Mesenchymal stem cell (in vitro differentiated cells and primary cell): Measurements from ENCODE around the gene CILP2.

Experiments used
- DNase-seq: peaks from one replicate; pipeline ENCODE4 v3.0.0-alpha.2; 2013
- H2AFZ ChIP-seq: one replicate; pipeline ENCODE4 v1.6.1; 2013; ENCODE audit warnings: low read depth, mild to moderate bottlenecking, control low read depth, inconsistent platforms, low read length, moderate library complexity
- H2AK5ac ChIP-seq: 2 replicates; pipeline ENCODE4 v1.6.1; 2013; ENCODE audit warnings: low read length, moderate library complexity, mild to moderate bottlenecking, inconsistent platforms; ENCODE audit not compliant: severe bottlenecking
- H2BK120ac ChIP-seq: one replicate; pipeline ENCODE4 v1.6.1; 2013; ENCODE audit warnings: low read depth, mild to moderate bottlenecking, inconsistent platforms, low read length, moderate library complexity
- H2BK12ac ChIP-seq, 2 experiments: one replicate each; pipeline ENCODE4 v1.6.1; 2013; ENCODE audit warnings: inconsistent platforms in 2 of 2, low read length in 2 of 2, mild to moderate bottlenecking in 2 of 2, moderate library complexity in 2 of 2, control low read depth in 1 of 2
- H2BK15ac ChIP-seq: one replicate; pipeline ENCODE4 v1.6.1; 2013; ENCODE audit warnings: mild to moderate bottlenecking, low read depth, inconsistent platforms; ENCODE audit not compliant: poor library complexity, severe bottlenecking
- H2BK5ac ChIP-seq: 2 replicates; pipeline ENCODE4 v1.6.1; 2013; ENCODE audit warnings: low read depth, mild to moderate bottlenecking, low read length, control low read depth, inconsistent platforms; ENCODE audit not compliant: poor library complexity, severe bottlenecking
- H3K14ac ChIP-seq, 2 experiments: one replicate each; pipeline ENCODE4 v1.6.1; 2013; ENCODE audit warnings: inconsistent platforms in 2 of 2, low read length in 2 of 2, control low read depth in 1 of 2, mild to moderate bottlenecking in 1 of 2, moderate library complexity in 1 of 2
- H3K18ac ChIP-seq, 2 experiments: one replicate each; pipeline ENCODE4 v1.6.1; 2013; ENCODE audit warnings: inconsistent platforms in 2 of 2, low read length in 2 of 2, control low read depth in 1 of 2, low read depth in 1 of 2, mild to moderate bottlenecking in 1 of 2
- H3K23ac ChIP-seq, 2 experiments: one replicate each; pipeline ENCODE4 v1.6.1; 2013; ENCODE audit warnings: inconsistent platforms in 2 of 2, low read length in 2 of 2, mild to moderate bottlenecking in 2 of 2, moderate library complexity in 2 of 2, control low read depth in 1 of 2
- H3K27ac ChIP-seq: 2 replicates; pipeline ENCODE4 v1.5.1; 2013; ENCODE audit warnings: mild to moderate bottlenecking, moderate library complexity, low read length, control low read depth, inconsistent platforms; ENCODE audit not compliant: poor library complexity, severe bottlenecking
- H3K27me3 ChIP-seq, 2 experiments: 2 replicates each; pipeline versions ENCODE4 v1.6.1 to v1.7.0; 2013; ENCODE audit warnings: low read length in 2 of 2, mild to moderate bottlenecking in 2 of 2, moderate library complexity in 2 of 2, control low read depth in 1 of 2, inconsistent platforms in 1 of 2; ENCODE audit not compliant: control insufficient read depth in 1 of 2, insufficient read depth in 1 of 2
- H3K36me3 ChIP-seq, 2 experiments: 2 replicates each; pipeline versions ENCODE4 v1.6.1 to v1.7.0; 2013; ENCODE audit warnings: low read length in 2 of 2, control low read depth in 1 of 2, inconsistent platforms in 1 of 2, low read depth in 1 of 2, mild to moderate bottlenecking in 1 of 2; ENCODE audit not compliant: insufficient read depth in 2 of 2, control insufficient read depth in 1 of 2
- H3K4ac ChIP-seq, 2 experiments: one replicate each; pipeline ENCODE4 v1.6.1; 2013; ENCODE audit warnings: inconsistent platforms in 2 of 2, low read length in 2 of 2, mild to moderate bottlenecking in 2 of 2, moderate library complexity in 2 of 2, control low read depth in 1 of 2, low read depth in 1 of 2
- H3K4me1 ChIP-seq: 2 replicates; pipeline ENCODE4 v1.6.1; 2013; ENCODE audit warnings: low read depth, low read length, control low read depth; ENCODE audit not compliant: control insufficient read depth, insufficient read depth
- H3K4me2 ChIP-seq: 2 replicates; pipeline ENCODE4 v1.6.1; 2013; ENCODE audit warnings: low read length, mild to moderate bottlenecking, inconsistent platforms; ENCODE audit not compliant: poor library complexity, severe bottlenecking
- H3K4me3 ChIP-seq, 2 experiments: 2 replicates each; pipeline versions ENCODE4 v1.5.1 to v1.7.0; 2013; ENCODE audit warnings: low read length in 2 of 2, mild to moderate bottlenecking in 2 of 2, control low read depth in 1 of 2, low read depth in 1 of 2; ENCODE audit not compliant: insufficient read depth in 1 of 2
- H3K79me1 ChIP-seq: replicated peaks from 2 replicates; pipeline ENCODE4 v1.6.1; 2013; ENCODE audit warnings: mild to moderate bottlenecking, control low read depth, low read length, inconsistent platforms; ENCODE audit not compliant: poor library complexity, severe bottlenecking
- H3K9ac ChIP-seq: 2 replicates; pipeline ENCODE4 v1.7.0; 2013; ENCODE audit warnings: mild to moderate bottlenecking, low read length, moderate library complexity
- H3K9me3 ChIP-seq: 2 replicates; pipeline ENCODE4 v1.7.0; 2013; ENCODE audit warnings: mild to moderate bottlenecking, low read length; ENCODE audit not compliant: control insufficient read depth
- H4K8ac ChIP-seq: one replicate; pipeline ENCODE4 v1.6.1; 2013; ENCODE audit warnings: inconsistent platforms, mild to moderate bottlenecking, low read length, moderate library complexity
- H4K91ac ChIP-seq: one replicate; pipeline ENCODE4 v1.6.1; 2013; ENCODE audit warnings: mild to moderate bottlenecking, low read length, inconsistent platforms
- WGBS: methylation state at CpG from one replicate; pipeline ENCODE4 v1.1.7; 2013; ENCODE audit warnings: mixed read lengths; 5-methylcytosine and 5-hydroxymethylcytosine counted together

The CILP2 gene

GRCh38 chr19:19566306-19566705 lies 28.2 kb downstream of the CILP2 start:
- H3K18ac ChIP-seq, result no peak overlapping the region
- no peaks in the 10 kb centered on the region for H3K79me1 ChIP-seq
- H2BK5ac ChIP-seq, result no peak overlapping the region
- no peak overlapping the region for H3K4ac ChIP-seq
- peak; percentile 28 for DNase-seq
- H3K9me3 ChIP-seq, result no peaks in the 10 kb centered on the region
- H2AFZ ChIP-seq, result no peak overlapping the region
- H2BK120ac ChIP-seq, result no peak overlapping the region
- no peak overlapping the region for H3K4me2 ChIP-seq
- no peak overlapping the region for H3K23ac ChIP-seq
- no peak overlapping the region for H3K27ac ChIP-seq
- peaks cover 7% of the 10 kb centered on the region for H3K4me1 ChIP-seq
- peaks cover 0 to 3% of the 10 kb centered on the region in 2 experiments for H3K36me3 ChIP-seq
- H3K9ac ChIP-seq, result no peak overlapping the region
- WGBS, result 58% methylated on average over 4 of the region's 7 CpGs
- H3K4me3 ChIP-seq, result no peak overlapping the region
- H2AK5ac ChIP-seq, result no peak overlapping the region
- H2BK12ac ChIP-seq, result no peak overlapping the region
- no peak overlapping the region for H3K14ac ChIP-seq
- H4K8ac ChIP-seq, result no peak overlapping the region
- no peak overlapping the region for H4K91ac ChIP-seq
- H3K27me3 ChIP-seq, result no peaks in the 10 kb centered on the region
- no peak overlapping the region for H2BK15ac ChIP-seq

GRCh38 chr19:19567391-19567790 lies 29.3 kb downstream of the CILP2 start:
- Histone ChIP-seq H3K9me3 (no peaks in the 10 kb centered on the region), H3K36me3 (peaks cover 0 to 3% of the 10 kb centered on the region in 2 experiments), H3K23ac (no peak overlapping the region), H2BK5ac (no peak overlapping the region), H2BK12ac (no peak overlapping the region), H3K9ac (no peak overlapping the region), H2AFZ (no peak overlapping the region), H2BK15ac (no peak overlapping the region), H3K4me2 (no peak overlapping the region), H3K4me3 (no peak overlapping the region), H3K18ac (no peak overlapping the region), H3K4me1 (peaks cover 7% of the 10 kb centered on the region), H3K79me1 (no peaks in the 10 kb centered on the region), H2BK120ac (no peak overlapping the region), H3K4ac (no peak overlapping the region), H3K27me3 (no peaks in the 10 kb centered on the region), H3K14ac (peak overlapping the region in 1 of 2 experiments; percentile 53), H4K91ac (no peak overlapping the region), H4K8ac (no peak overlapping the region), H3K27ac (no peak overlapping the region), H2AK5ac (no peak overlapping the region)
- DNase-seq, result no peak
- 79% methylated on average over 3 of the region's 3 CpGs for WGBS

- Histone ChIP-seq H3K14ac (no peak overlapping the region), H3K9ac (no peak overlapping the region), H3K4ac (no peak overlapping the region), H2BK15ac (no peak overlapping the region), H3K18ac (no peak overlapping the region), H4K91ac (no peak overlapping the region), H3K79me1 (no peaks in the 10 kb centered on the region), H3K9me3 (no peaks in the 10 kb centered on the region), H3K36me3 (peaks cover 0 to 3% of the 10 kb centered on the region in 2 experiments), H4K8ac (no peak overlapping the region), H2AFZ (no peak overlapping the region), H2BK5ac (no peak overlapping the region), H3K27me3 (no peaks in the 10 kb centered on the region), H2BK120ac (no peak overlapping the region), H3K4me1 (peaks cover 7% of the 10 kb centered on the region), H3K4me3 (no peak overlapping the region), H3K23ac (no peak overlapping the region), H3K4me2 (no peak overlapping the region), H3K27ac (no peak overlapping the region), H2BK12ac (no peak overlapping the region), H2AK5ac (no peak overlapping the region)
- WGBS, result 94% methylated on average over 24 of the region's 25 CpGs
- no peak for DNase-seq
These were observed 31.0 kb downstream of the CILP2 start for GRCh38 chr19:19568802-19569756.

GRCh38 chr19:19570571-19570970 lies 32.5 kb downstream of the CILP2 start:
- H2BK5ac ChIP-seq, result no peak overlapping the region
- no peak overlapping the region for H2AK5ac ChIP-seq
- no peak overlapping the region for H3K27ac ChIP-seq
- H2BK12ac ChIP-seq, result no peak overlapping the region
- no peak for DNase-seq
- H3K14ac ChIP-seq, result no peak overlapping the region
- no peak overlapping the region for H2BK120ac ChIP-seq
- no peak overlapping the region for H3K9ac ChIP-seq
- peaks cover 0 to 3% of the 10 kb centered on the region in 2 experiments for H3K36me3 ChIP-seq
- H3K4me1 ChIP-seq, result peaks cover 7% of the 10 kb centered on the region
- no peaks in the 10 kb centered on the region for H3K27me3 ChIP-seq
- no peak overlapping the region for H4K91ac ChIP-seq
- H4K8ac ChIP-seq, result no peak overlapping the region
- no peak overlapping the region for H3K4me2 ChIP-seq
- H2BK15ac ChIP-seq, result no peak overlapping the region
- H3K4ac ChIP-seq, result no peak overlapping the region
- H3K9me3 ChIP-seq, result no peaks in the 10 kb centered on the region
- H3K18ac ChIP-seq, result no peak overlapping the region
- 84% methylated on average over 10 of the region's 10 CpGs for WGBS
- no peak overlapping the region for H2AFZ ChIP-seq
- H3K79me1 ChIP-seq, result no peaks in the 10 kb centered on the region
- no peak overlapping the region for H3K23ac ChIP-seq
- H3K4me3 ChIP-seq, result no peak overlapping the region
